Measurements from ENCODE around the gene BRD8. TPM values are rescaled to one million over a fixed set of nuclear protein-coding genes. Genes with fewer than 3 reads are reported as not detected.

The BRD8 gene
- polyA plus RNA-seq, 1 of the 3 experiments (the other 2 are of a cell fraction), result 46.2 TPM

DNA sequence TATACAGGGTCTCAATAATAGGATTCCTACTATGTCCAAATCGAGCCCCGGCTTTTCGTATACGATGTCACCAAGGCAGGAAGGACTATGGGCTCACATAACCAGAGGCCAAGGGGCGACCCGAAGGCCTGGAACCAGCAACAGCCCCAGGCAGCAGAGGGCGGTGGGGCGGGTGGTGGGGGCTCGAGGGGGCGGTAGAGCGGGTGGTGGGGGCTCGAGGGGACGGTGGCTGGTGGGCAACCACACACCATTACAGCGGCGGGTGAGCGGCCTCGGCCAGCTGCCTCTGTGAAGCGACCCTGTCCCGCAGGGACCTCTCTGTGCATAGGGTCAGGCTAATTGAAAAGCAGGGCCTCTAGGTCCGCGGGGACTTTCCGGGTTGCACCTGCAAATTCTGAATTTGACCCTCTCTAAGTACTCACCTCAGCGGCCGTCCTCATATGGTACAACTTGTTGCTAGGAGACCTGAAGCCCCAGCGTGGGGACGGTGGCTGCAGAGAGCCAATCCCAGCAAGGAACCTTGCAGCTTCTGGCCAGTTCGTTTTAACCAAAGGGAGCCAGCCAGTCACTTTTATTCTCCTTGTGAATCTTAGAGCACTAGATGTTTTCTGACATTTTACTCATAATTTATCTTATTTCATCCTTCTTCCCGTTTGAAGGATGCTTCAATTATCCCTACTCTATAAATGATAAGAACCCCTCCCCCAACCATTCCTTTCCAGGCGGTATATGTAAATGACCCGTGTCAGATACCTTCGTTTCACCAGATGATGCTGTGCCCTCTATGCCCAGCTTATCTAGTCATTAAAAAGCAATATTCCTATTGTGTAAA lies 39.3 kb downstream of the BRD8 start, which contains the start of gene NME5 (continued):
- TF ChIP-seq PBX3 (IDR thresholded peaks at IDR 0.05) (no peak), EZH2phosphoT487 (IDR thresholded peaks at IDR 0.05; ENCODE audit: borderline replicate concordance, low read depth) (no peak), FOSL2 (IDR thresholded peaks at IDR 0.05; ENCODE audit: borderline replicate concordance, low read depth) (no peak), SIN3A (IDR thresholded peaks at IDR 0.05; ENCODE audit: borderline replicate concordance, low read depth, low read length) (peak; percentile 76; the same call in 1 of the 2 replicates)

DNA sequence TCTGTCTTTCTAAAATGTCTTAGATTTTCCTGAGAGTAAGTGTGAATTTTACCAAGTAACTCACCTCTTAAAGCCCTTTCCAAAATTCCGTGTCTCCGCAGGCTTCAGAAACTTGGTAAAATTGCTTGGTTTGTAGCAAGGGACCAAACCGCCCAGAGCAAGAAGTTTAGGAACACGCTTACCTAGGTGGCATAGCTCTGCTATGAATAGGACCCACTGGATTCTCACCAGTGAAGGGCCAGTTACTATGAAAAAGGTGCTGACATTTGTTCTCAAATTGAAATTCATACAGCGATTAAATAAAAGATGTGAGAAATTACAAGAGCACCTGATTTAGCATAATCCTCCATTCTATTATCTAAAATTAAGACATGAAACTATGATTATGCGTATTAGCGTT lies 45.9 kb downstream of the BRD8 start:
- H3K9me2 ChIP-seq, result no peaks in the 10 kb centered on the region
- WGBS (ENCODE audit: low lambda C conversion rate), result 86% methylated on average over 7 of the region's 7 CpGs
- H3K4me1 ChIP-seq (ENCODE audit: control insufficient read depth in 1 of 2, insufficient read depth in 2 of 2, low read depth in 1 of 2, low read length in 1 of 2), result no peaks in the 10 kb centered on the region
- no peak overlapping the region; a peak in 1 of 4 replicates for H3K4me3 ChIP-seq (ENCODE audit: low read depth in 2 of 2, low read length in 1 of 2)
- DNase-seq, result no peak
- CTCF ChIA-PET, result interaction anchor here (1.1 to 4.5 kb wide), 8 partner anchors 20 to 503 kb away, joined by 3 to 91 read pairs (median 9); no protein-coding TSS in a partner anchor
- no peak overlapping the region for H3K9ac ChIP-seq
- POLR2A ChIA-PET, result interaction anchor here (1.2 kb wide), 1 partner anchor 54 kb away, joined by 3 read pairs; no protein-coding TSS in a partner anchor
- no peaks in the 10 kb centered on the region for H3K79me2 ChIP-seq (ENCODE audit: insufficient read depth)
- H4K20me1 ChIP-seq (ENCODE audit: insufficient read depth), result no peaks in the 10 kb centered on the region
- TF ChIP-seq TAF1 (IDR thresholded peaks at IDR 0.05; ENCODE audit: borderline replicate concordance, low read depth, low read length), result no peak
- TF ChIP-seq MEF2A (IDR thresholded peaks at IDR 0.05; ENCODE audit: borderline replicate concordance, low read depth), result no peak
- no peak for TF ChIP-seq SIN3A (IDR thresholded peaks at IDR 0.05; ENCODE audit: borderline replicate concordance, low read depth, low read length)
- no peak for TF ChIP-seq FOXJ3 (CRISPR knock-in tag; IDR thresholded peaks at IDR 0.05)
- no peak for TF ChIP-seq MXI1 (IDR thresholded peaks at IDR 0.05; ENCODE audit: low read depth, low read length)
- no peak for TF ChIP-seq GATA2 (CRISPR knock-in tag; IDR thresholded peaks at IDR 0.05)
- TF ChIP-seq EP300 (IDR thresholded peaks at IDR 0.05; ENCODE audit: borderline replicate concordance in 1 of 2, low read depth in 1 of 2, low read length in 1 of 2), result no peak
- TF ChIP-seq PBX3 (IDR thresholded peaks at IDR 0.05), result no peak
- no peak for TF ChIP-seq RCOR1 (IDR thresholded peaks at IDR 0.05; ENCODE audit: low read length)
- TF ChIP-seq, protein P1, sequence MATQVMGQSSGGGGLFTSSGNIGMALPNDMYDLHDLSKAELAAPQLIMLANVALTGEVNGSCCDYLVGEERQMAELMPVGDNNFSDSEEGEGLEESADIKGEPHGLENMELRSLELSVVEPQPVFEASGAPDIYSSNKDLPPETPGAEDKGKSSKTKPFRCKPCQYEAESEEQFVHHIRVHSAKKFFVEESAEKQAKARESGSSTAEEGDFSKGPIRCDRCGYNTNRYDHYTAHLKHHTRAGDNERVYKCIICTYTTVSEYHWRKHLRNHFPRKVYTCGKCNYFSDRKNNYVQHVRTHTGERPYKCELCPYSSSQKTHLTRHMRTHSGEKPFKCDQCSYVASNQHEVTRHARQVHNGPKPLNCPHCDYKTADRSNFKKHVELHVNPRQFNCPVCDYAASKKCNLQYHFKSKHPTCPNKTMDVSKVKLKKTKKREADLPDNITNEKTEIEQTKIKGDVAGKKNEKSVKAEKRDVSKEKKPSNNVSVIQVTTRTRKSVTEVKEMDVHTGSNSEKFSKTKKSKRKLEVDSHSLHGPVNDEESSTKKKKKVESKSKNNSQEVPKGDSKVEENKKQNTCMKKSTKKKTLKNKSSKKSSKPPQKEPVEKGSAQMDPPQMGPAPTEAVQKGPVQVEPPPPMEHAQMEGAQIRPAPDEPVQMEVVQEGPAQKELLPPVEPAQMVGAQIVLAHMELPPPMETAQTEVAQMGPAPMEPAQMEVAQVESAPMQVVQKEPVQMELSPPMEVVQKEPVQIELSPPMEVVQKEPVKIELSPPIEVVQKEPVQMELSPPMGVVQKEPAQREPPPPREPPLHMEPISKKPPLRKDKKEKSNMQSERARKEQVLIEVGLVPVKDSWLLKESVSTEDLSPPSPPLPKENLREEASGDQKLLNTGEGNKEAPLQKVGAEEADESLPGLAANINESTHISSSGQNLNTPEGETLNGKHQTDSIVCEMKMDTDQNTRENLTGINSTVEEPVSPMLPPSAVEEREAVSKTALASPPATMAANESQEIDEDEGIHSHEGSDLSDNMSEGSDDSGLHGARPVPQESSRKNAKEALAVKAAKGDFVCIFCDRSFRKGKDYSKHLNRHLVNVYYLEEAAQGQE (IDR thresholded peaks at IDR 0.05; ENCODE audit: low read depth, low read length), result no peak
- no peak for TF ChIP-seq RFX5 (IDR thresholded peaks at IDR 0.05; ENCODE audit: low read length)
- TF ChIP-seq ELF1 (IDR thresholded peaks at IDR 0.05), result no peak
- H3K27ac ChIP-seq (ENCODE audit: low read depth in 2 of 2, low read length in 1 of 2), result no peak overlapping the region
- H3K4me2 ChIP-seq, result no peak overlapping the region
- H3K9me3 ChIP-seq, result no peaks in the 10 kb centered on the region
- no peaks in the 10 kb centered on the region for H3K36me3 ChIP-seq (replicated peaks in 1 of 2; ENCODE audit: control insufficient read depth in 1 of 2, insufficient read depth in 2 of 2, low read length in 1 of 2)
- H3K27me3 ChIP-seq (ENCODE audit: insufficient read depth), result no peaks in the 10 kb centered on the region
- 0 out of 2 replicates have a peak overlapping the region, but pooled peaks have one; percentile 56 for H2AFZ ChIP-seq (ENCODE audit: low read depth)
- peaks cover 9% of the 10 kb centered on the region for H3F3A ChIP-seq (replicated peaks; ENCODE audit: insufficient read depth)
